Activated CD4-positive, alpha-beta T cell treated with anti-CD3 and anti-CD28 coated beads, Interleukin-2, Interleukin-4, amounts not matched to agents 100 ng/mL and 50 ng/mL, durations not matched to agents 16 hours and 8 hours (primary cell): ENCODE measurements around the gene FXYD4.
"Not testable (repeated sequence)": the region's sequence is repeated elsewhere in the genome, so short reads cannot be mapped to it uniquely, and the experiment has no call there.

Experiments used
- DNase-seq: peaks from one replicate; pipeline ENCODE4 v3.0.0-alpha.2; 2020; ENCODE audit warnings: low spot score

Gene FXYD4

GRCh38 chr10:43376046-43376635, 4.7 kb downstream of the FXYD4 start:
- no peak for DNase-seq

DNA sequence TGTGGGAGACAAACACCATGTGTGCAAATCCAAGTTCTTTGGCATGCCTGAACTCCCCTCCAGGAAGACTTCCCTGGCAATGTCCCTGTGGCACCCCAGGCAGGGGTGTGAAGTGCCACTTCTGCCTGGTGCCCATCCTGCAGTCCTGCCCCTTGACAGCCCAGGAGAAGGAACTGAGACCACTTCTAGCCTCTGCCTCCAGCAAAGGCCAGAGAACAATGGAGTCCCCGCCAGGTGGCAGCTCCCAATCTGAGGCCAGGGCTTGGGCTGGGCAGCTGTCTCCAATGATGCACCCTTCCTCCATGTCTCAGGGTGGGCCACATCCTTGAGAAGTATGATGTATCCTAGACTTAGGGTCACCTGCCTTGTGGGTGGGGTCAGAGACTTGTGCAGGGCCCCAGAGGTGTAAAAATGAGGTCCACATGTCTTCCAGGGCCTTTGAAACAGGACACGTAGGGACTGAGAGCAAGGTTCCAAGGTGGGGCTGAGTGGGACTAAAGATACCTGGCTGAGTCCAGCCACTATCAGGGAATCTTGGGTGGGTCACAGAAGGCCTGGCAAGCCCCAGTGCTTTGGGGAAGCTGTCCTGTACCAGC, 5.5 kb downstream of the FXYD4 start:
- no peak for DNase-seq

GRCh38 chr10:43377424-43377883, 6.0 kb downstream of the FXYD4 start:
- no peak for DNase-seq

GRCh38 chr10:43380610-43381222, 9.3 kb downstream of the FXYD4 start:
- DNase-seq, result no peak

DNA sequence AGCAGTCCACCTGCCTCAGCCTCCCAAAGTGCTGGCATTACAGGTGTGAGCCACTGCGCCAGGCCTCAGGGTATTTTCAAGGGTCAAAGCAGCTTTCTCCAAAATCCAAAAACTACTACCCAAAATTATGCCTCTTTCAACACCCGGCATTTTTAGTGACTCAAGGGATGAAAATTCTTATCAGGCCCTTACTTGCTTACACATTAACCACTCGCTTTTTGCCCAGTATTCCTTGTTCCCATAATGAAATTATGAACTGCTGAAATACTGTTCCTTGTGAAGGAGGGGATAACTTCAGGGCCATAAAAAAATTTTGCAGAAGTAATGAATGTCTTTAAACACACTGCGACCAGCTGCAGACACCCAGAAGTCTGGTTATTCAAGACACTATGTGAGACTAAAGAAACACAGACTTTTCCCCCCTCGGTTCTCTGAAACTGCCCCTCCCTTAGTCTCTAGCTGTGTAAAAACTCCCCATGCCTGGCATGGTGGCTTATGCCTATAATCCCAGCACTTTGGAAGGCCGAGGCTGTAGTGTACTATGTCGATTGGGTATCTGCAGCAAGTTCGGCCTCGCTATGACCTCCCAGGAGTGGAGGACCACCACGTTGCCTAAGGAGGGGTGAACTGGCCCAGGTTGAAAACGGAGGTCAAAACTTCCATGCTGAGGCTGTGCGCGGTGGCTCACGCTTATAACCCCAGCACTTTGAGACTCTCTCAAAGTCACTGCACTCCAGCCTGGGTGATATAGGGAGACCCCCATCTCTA, 12.0 kb downstream of the FXYD4 start:
- no peak for DNase-seq

- no peak for DNase-seq
These were observed 13.1 kb downstream of the FXYD4 start for GRCh38 chr10:43384252-43385221.

- DNase-seq, result no peak
These were observed 14.1 kb downstream of the FXYD4 start for GRCh38 chr10:43385412-43386004.

DNA sequence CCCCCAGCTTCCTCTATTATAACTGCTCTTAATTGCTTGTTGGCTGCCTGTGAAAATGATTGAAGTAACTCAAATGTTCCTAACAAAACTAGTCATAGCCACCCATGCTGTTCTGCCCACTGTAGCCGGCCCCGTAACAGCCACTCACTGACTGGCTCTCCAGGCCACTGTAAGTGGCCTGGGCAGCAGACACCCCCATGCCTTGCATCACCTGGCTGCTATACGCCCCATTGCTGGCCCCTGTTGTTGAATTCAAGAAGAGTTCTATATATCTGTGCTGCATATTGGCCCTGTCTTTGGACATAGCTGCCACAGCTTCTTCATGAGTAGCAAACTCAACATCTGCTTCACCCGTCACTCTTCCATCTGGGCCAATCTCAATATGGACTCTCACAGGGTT, 15.1 kb downstream of the FXYD4 start:
- DNase-seq, result no peak

DNA sequence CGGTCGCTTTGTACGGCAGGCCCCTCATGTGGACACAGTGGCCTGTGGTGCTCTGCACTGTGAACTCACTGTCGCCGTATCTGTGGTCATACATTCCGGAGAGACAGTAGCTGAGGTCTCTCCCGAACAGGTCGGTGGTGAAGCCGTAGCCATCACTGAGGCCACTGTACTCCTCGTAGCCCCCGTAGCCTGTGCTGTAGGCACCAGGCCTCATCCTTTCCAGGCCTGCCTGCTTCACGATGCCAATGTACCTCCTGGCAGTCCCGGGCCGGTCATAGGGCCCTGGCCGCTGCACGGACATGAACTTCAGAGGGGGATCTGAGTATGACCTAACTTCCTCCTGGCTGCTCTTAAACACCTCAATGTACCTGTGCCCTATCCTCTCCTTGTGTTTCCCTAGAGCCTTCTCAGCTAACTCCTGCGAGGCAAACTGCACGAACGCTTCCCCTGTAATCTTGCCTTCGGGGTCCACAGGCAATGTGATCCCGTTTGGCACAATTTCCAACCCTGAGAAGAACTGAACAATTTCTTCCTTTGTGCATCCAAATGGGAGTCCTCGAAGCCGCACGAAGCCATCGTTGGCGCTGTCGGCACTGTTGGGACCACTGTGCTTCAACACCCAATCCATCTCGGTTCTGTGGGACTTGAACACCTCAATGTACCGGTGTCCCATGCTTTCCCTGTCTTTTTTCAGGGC, 15.7 kb downstream of the FXYD4 start:
- no peak for DNase-seq

DNA sequence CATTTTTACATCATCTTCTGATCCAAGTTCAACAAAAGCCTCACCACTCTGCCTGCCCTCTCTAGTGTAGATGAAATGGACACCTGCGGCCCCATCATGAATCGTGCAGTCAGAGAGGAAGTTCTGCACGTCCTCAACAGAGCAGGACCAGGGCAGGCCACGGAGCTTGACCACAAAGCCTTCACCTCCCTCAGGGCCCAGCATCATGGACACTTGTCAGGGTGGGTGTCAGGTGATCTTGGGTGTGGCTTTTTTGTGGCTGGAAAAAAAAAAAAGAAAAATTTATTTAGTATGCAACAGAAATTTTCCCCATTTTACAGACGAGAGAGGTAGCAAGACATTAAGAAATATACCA, 16.2 kb downstream of the FXYD4 start:
- no peak for DNase-seq

DNA sequence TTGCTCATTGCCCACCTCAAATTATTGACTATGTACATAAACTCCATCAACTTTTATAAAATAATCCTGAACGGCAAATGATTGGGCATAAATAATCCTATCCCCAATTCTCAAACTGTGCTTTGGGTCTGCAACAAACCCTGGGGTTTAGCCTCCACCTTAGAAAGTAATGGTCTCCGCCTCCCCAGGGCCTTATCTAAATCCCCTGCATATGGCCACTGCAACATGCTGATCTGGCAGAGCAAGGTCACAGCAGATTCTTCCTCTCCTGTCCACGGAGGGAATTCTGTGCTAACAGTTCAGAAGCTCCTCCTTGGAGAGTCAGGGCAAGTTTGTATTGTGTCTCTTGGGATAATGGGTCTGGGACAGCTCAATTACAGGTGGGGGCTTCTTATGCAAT, 18.4 kb downstream of the FXYD4 start:
- no peak for DNase-seq

DNA sequence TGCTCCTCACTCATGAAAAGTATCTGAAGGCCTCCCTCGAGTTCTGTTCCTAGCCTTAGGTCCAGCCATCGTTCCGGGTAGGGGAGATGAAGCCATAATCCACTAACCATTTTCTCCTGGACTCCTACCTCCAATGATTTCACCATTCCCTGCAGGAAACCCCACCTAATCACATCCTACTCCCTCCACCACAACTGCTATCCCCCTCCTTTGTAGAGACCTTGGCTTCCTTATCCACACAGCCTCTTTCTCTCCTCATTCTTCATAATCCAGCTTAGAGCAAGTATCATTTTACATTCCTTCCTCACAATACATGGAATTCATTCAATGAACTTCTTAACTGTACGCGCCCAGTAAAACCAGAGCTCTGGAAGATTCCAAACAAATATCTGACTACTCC, 18.9 kb downstream of the FXYD4 start:
- no peak for DNase-seq

- no peak for DNase-seq
These were observed 19.3 kb downstream of the FXYD4 start for GRCh38 chr10:43390759-43391158.

DNA sequence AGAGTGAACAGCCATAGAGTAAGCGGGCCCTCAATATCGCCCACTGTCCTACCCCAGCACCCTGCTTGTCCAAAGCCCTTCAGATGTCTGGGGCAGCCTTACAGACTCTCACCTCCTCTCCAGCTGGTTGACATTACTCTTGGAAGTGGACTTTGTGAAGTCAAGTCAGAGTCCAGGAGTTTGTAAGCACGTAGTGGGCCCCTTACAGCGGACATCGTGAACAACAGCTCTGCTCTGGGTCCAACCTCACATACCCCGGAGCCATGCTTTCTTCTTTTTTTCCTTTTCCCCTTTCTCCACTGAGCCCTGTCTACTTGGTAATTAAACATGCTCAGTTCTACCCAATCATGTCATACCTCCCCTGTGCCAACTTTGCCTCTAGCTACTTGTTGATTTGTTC, 20.1 kb downstream of the FXYD4 start:
- DNase-seq, result no peak

GRCh38 chr10:43392748-43393147, 21.3 kb downstream of the FXYD4 start:
- DNase-seq, result no peak

DNA sequence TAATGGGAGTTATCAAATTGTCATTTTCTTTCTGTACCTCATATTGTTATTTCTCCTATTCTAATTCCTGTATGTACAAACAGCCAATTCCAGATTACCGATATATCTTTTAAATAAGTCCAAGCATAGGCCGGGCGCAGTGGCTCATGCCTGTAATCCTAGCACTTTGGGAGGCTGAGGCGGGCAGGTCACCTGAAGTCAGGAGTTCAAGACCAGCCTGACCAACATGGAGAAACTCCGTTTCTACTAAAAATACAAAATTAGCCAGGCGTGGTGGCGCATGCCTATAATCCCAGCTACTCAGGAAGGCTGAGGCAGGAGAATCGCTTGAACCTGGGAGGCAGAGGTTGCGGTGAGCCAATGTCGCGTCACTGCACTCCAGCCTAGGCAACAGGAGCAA, 21.8 kb downstream of the FXYD4 start:
- not testable (repeated sequence) for DNase-seq

- DNase-seq, result no peak
These were observed 22.3 kb downstream of the FXYD4 start for GRCh38 chr10:43393606-43394360.

- DNase-seq, result no peak
These were observed 23.4 kb downstream of the FXYD4 start for GRCh38 chr10:43394868-43395267.

GRCh38 chr10:43395571-43396060, 24.2 kb downstream of the FXYD4 start:
- peak; percentile 36 for DNase-seq
